Brain microvascular endothelial cell (primary cell): ENCODE measurements around the gene CLRN1.
A peak's percentile ranks its signal among the peaks of the same experiment; 100 is the strongest.

ENCODE experiments used
- DNase-seq: peaks from one replicate; pipeline ENCODE4 v3.0.0-alpha.2; 2020
- H3K27ac ChIP-seq: fragments of 250-450 bp; sonication (Bioruptor Pico); 2 replicates; pipeline ENCODE4 v1.5.1; 2020; ENCODE audit warnings: mild to moderate bottlenecking, moderate library complexity
- H3K27me3 ChIP-seq: fragments of 250-450 bp; sonication (Bioruptor Pico); replicated peaks from 2 replicates; pipeline ENCODE4 v1.5.1; 2020; ENCODE audit warnings: mild to moderate bottlenecking
- H3K36me3 ChIP-seq: fragments of 250-450 bp; sonication (Bioruptor Pico); replicated peaks from 2 replicates; pipeline ENCODE4 v1.5.1; 2020; ENCODE audit warnings: mild to moderate bottlenecking
- H3K4me3 ChIP-seq: 2 replicates; pipeline ENCODE4 v1.5.1; 2011; ENCODE audit warnings: low read depth, mild to moderate bottlenecking, control low read depth, low read length, moderate library complexity
- CTCF ChIP-seq: IDR thresholded peaks from 2 replicates; pipeline ENCODE4 v1.5.1; 2011; ENCODE audit warnings: low read depth, mild to moderate bottlenecking, moderate library complexity, low read length, control low read depth, inconsistent platforms; ENCODE audit errors: missing control alignments
- in situ Hi-C: cut with HindIII; loops from 2 replicates; pipeline ENCODE4 v1.10.0; 2017; ENCODE audit warnings: low sequenced_read_pairs, low pct_ligation_motif_present

CLRN1 gene

GRCh38 chr3:150972366-150973071, at the start of gene CLRN1:
Gene CLRN1 (minus strand): TSS chr3:150972727. CDS start chr3:150972708, 19 bp downstream.
- H3K27ac ChIP-seq, result no peak within 1 kb of the TSS
- no peaks in the 10 kb centered on the region for H3K36me3 ChIP-seq
- no peak for DNase-seq
- in situ Hi-C loops, result no loop called here
- H3K4me3 ChIP-seq, result no peak within 1 kb of the TSS
- H3K27me3 ChIP-seq, result no peaks in the 10 kb centered on the region
- no peak for TF ChIP-seq CTCF

- no peaks in the 10 kb centered on the region for H3K36me3 ChIP-seq
- DNase-seq, result no peak
- no peaks in the 10 kb centered on the region for H3K27me3 ChIP-seq
- no peak for TF ChIP-seq CTCF
- in situ Hi-C loops, result no loop called here
- H3K27ac ChIP-seq, result no peak overlapping the region
- no peak overlapping the region for H3K4me3 ChIP-seq
Observed at GRCh38 chr3:151016478-151016795, 43.9 kb upstream of the CLRN1 start.

GRCh38 chr3:151015767-151016477, 43.4 kb upstream of the CLRN1 start:
- no peak for TF ChIP-seq CTCF
- no peak overlapping the region for H3K4me3 ChIP-seq
- in situ Hi-C loops, result no loop called here
- H3K36me3 ChIP-seq, result no peaks in the 10 kb centered on the region
- H3K27ac ChIP-seq, result no peak overlapping the region
- H3K27me3 ChIP-seq, result no peaks in the 10 kb centered on the region
- DNase-seq, result peak; percentile 6

GRCh38 chr3:151015181-151015580, 42.7 kb upstream of the CLRN1 start:
- no peak overlapping the region for H3K4me3 ChIP-seq
- H3K27me3 ChIP-seq, result no peaks in the 10 kb centered on the region
- no peak for DNase-seq
- TF ChIP-seq CTCF, result no peak
- no peak overlapping the region for H3K27ac ChIP-seq
- in situ Hi-C loops, result no loop called here
- no peaks in the 10 kb centered on the region for H3K36me3 ChIP-seq

- H3K27me3 ChIP-seq, result no peaks in the 10 kb centered on the region
- no peak overlapping the region for H3K27ac ChIP-seq
- H3K36me3 ChIP-seq, result no peaks in the 10 kb centered on the region
- no peak for TF ChIP-seq CTCF
- in situ Hi-C loops, result no loop called here
- DNase-seq, result no peak
- H3K4me3 ChIP-seq, result no peak overlapping the region
Observed at GRCh38 chr3:151014501-151015018, 42.0 kb upstream of the CLRN1 start.

GRCh38 chr3:151012753-151013152, 40.2 kb upstream of the CLRN1 start:
- no peak for TF ChIP-seq CTCF
- Histone ChIP-seq H3K36me3 (no peaks in the 10 kb centered on the region), H3K4me3 (no peak overlapping the region), H3K27ac (no peak overlapping the region), H3K27me3 (peaks cover 2% of the 10 kb centered on the region)
- in situ Hi-C loops, result no loop called here
- DNase-seq, result no peak
